PC-9 (cell line): ENCODE results near the gene TMEM179B.

Experiments
- CTCF ChIP-seq: fragments of 200-600 bp; sonication (generic); conservative IDR thresholded peaks from 2 replicates; pipeline ENCODE4 v1.6.1; 2017; ENCODE audit warnings: mixed run types, antibody characterized with exemption, mild to moderate bottlenecking, moderate library complexity
- EZH2 ChIP-seq: fragments of 200-600 bp; sonication (generic); IDR thresholded peaks from 2 replicates; pipeline ENCODE4 v1.8.0; 2017; ENCODE audit warnings: antibody characterized with exemption, low read depth

- no peak; the same call in 1 of the 2 replicates for TF ChIP-seq CTCF
- no peak for TF ChIP-seq EZH2
Observed at GRCh38 chr11:62792202-62792575, 5.0 kb downstream of the TMEM179B start.
